Fibroblast of gingiva (primary cell): ENCODE measurements around the gene TTC19.
"Not testable (repeated sequence)": the region's sequence is repeated elsewhere in the genome, so short reads cannot be mapped to it uniquely, and the experiment has no call there.

ENCODE experiments used
- DNase-seq: peaks from one replicate; pipeline ENCODE4 v3.0.0-alpha.2; 2011; ENCODE audit warnings: low read depth

TTC19 gene

GRCh38 chr17:16027708-16028584 is 28.3 kb downstream of the TTC19 start:
- DNase-seq: peak; percentile 69

GRCh38 chr17:16033729-16034349 is 34.2 kb downstream of the TTC19 start:
- DNase-seq: no peak

- no peak for DNase-seq
Observed at GRCh38 chr17:16036261-16036660, 36.6 kb downstream of the TTC19 start.

GRCh38 chr17:16037636-16038035 is 38.0 kb downstream of the TTC19 start:
- DNase-seq: no peak

- DNase-seq: peak; percentile 35
Observed at GRCh38 chr17:16040710-16041251, 41.2 kb downstream of the TTC19 start.

- DNase-seq: no peak
Observed at GRCh38 chr17:16044487-16044886, 44.9 kb downstream of the TTC19 start.

- no peak for DNase-seq
Observed at GRCh38 chr17:16046966-16047365, 47.3 kb downstream of the TTC19 start.

- no peak for DNase-seq
Observed at GRCh38 chr17:16048811-16049449, 49.3 kb downstream of the TTC19 start.

GRCh38 chr17:16050844-16051243 is 51.2 kb downstream of the TTC19 start:
- DNase-seq: no peak

GRCh38 chr17:16052486-16052885 is 52.9 kb downstream of the TTC19 start:
- DNase-seq: no peak

- DNase-seq: not testable (repeated sequence)
Observed at GRCh38 chr17:16055139-16055538, 55.5 kb downstream of the TTC19 start.

- DNase-seq: no peak
Observed at GRCh38 chr17:16061631-16062030, 62.0 kb downstream of the TTC19 start.

- DNase-seq: no peak
Observed at GRCh38 chr17:16066125-16066524, 66.5 kb downstream of the TTC19 start.

- DNase-seq: no peak
Observed at GRCh38 chr17:16068323-16068722, 68.7 kb downstream of the TTC19 start.

GRCh38 chr17:16072031-16072430 is 72.4 kb downstream of the TTC19 start:
- DNase-seq: no peak

GRCh38 chr17:16073845-16074244 is 74.2 kb downstream of the TTC19 start:
- DNase-seq: no peak

- DNase-seq: no peak
Observed at GRCh38 chr17:16074423-16074822, 74.8 kb downstream of the TTC19 start.

- no peak for DNase-seq
Observed at GRCh38 chr17:16075949-16076348, 76.3 kb downstream of the TTC19 start.
